ENCODE results near the gene ASTN2. TPM values are rescaled to one million over a fixed set of nuclear protein-coding genes. Genes with fewer than 3 reads are reported as not detected.

The ASTN2 gene
- total RNA-seq, 1 donor from 2014 or later = 2.8 TPM

- Mint-ChIP-seq H3K4me1 (peaks cover 2% of the 10 kb centered on the region), H3K27ac (no peak overlapping the region), H3K4me3 (no peak overlapping the region), H3K36me3 (ENCODE audit: low read depth) (no peaks in the 10 kb centered on the region), H3K9me3 (no peaks in the 10 kb centered on the region), H3K27me3 (no peaks in the 10 kb centered on the region)
- intact Hi-C loops (cut with micrococcal nuclease) = no loop called here
- no peak for DNase-seq
These were observed 864.8 kb downstream of the ASTN2 start for GRCh38 chr9:116549786-116550660.

- peaks cover 2% of the 10 kb centered on the region for H3K4me1 Mint-ChIP-seq
- H3K27ac Mint-ChIP-seq = no peak overlapping the region
- intact Hi-C loops (cut with micrococcal nuclease) = no loop called here
These were observed 865.7 kb downstream of the ASTN2 start for GRCh38 chr9:116549061-116549664.

DNA sequence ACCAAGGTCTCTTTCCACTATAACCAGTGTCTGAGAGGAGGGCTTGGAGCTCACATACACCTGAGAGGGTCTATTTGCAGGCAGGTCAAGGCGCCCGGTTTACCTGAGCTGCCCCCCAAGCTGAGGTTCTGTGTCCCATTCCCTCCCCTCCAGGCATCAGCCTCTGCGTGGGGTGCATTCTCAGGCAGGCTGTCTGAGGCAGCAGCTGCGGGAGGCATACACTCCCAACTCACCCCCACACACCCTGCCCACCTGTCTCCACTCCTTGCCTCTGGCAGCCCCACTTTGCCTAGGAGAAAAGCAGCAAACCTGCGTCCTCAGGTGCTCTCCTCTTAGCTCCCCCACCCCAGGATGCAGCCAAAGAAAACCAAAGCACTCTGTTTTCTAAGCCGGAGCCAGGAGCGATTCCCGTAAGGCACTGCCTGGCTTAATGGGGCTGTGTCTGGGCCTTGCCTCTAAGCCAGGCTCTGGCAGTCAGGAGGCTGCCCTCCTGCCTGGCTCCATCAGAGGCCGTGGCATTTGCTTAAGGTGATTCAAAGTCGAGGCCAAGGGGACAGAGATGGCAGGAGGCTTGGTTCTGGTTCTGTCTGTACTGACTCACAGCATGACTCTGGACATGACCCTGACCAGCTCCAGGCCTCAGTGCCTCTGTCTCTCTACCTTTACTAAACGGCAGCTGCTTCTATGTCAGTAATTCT lies 867.0 kb downstream of the ASTN2 start:
- Mint-ChIP-seq H3K9me3 (no peaks in the 10 kb centered on the region), H3K36me3 (ENCODE audit: low read depth) (no peaks in the 10 kb centered on the region), H3K27me3 (no peaks in the 10 kb centered on the region), H3K27ac (no peak overlapping the region), H3K4me1 (peaks cover 2% of the 10 kb centered on the region), H3K4me3 (no peak overlapping the region)
- intact Hi-C loops (cut with micrococcal nuclease) = no loop called here
- no peak for DNase-seq

More at GRCh38 chr9:116549061-116549664, 865.7 kb downstream of the ASTN2 start:
- Mint-ChIP-seq H3K4me3 (no peak overlapping the region), H3K27me3 (no peaks in the 10 kb centered on the region), H3K9me3 (no peaks in the 10 kb centered on the region), H3K36me3 (ENCODE audit: low read depth) (no peaks in the 10 kb centered on the region)
- no peak for DNase-seq

- H3K4me1 Mint-ChIP-seq = peaks cover 2% of the 10 kb centered on the region
These were observed 867.9 kb downstream of the ASTN2 start for GRCh38 chr9:116546711-116547581.

DNA sequence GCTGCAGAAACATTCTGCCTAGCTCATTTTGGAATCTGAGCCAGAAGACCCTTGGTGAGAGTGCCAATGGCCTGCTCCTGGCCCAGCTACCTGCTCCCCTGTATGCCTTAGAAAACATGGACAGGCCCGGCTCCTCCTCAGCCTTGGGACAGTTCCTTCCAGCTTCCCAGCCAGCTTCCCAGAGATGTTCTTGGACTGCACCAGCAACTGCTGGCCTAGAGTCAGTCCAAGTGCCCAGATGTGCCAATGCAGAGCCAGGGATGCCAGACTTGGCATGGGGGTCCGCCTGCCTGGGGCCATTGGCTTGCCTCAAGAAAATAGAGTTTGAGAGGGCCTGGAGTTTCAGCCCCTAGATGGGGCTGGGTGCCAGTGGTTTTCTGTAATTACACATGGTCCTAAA lies 870.0 kb downstream of the ASTN2 start:
- intact Hi-C loops (cut with micrococcal nuclease) = no loop called here
- peaks cover 2% of the 10 kb centered on the region for H3K4me1 Mint-ChIP-seq
- H3K27me3 Mint-ChIP-seq = no peaks in the 10 kb centered on the region
- H3K36me3 Mint-ChIP-seq (ENCODE audit: low read depth) = no peaks in the 10 kb centered on the region
- no peak overlapping the region for H3K4me3 Mint-ChIP-seq
- no peaks in the 10 kb centered on the region for H3K9me3 Mint-ChIP-seq
- no peak overlapping the region for H3K27ac Mint-ChIP-seq
- no peak for DNase-seq

More at GRCh38 chr9:116546711-116547581, 867.9 kb downstream of the ASTN2 start:
- DNase-seq = no peak
- Mint-ChIP-seq H3K4me3 (no peak overlapping the region), H3K27me3 (no peaks in the 10 kb centered on the region), H3K36me3 (ENCODE audit: low read depth) (no peaks in the 10 kb centered on the region), H3K9me3 (no peaks in the 10 kb centered on the region), H3K27ac (no peak overlapping the region)
- intact Hi-C loops (cut with micrococcal nuclease) = no loop called here

DNA sequence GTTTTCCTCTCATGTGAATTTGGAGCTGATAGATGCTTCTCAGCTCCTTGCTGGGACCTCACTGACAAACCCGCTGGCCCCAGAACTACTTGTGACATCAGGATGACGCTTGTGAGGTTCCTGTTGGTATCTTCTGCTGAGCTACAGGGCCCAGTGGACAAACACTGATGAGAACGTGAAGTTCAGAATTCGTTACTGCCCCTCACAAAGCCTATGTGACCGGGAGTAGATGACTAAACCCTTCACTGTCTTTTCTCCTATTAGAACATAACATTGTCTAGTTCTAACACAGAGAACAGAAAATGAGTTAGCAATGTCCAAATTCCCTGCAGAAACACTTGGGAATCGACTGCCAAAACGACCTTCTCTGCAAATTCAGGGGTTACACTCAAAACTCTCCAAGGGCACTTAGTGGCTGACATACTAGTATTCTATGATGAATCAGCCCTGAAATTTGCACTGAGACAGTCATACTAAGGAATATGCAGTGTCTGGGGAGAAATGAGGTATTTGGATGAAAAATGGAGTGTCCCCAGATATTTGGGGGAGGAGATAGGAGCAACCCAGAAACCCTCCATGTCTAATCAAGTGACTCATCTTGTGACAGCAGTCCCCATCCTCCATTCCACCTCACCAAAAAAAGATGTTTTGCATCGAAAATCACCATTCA lies 871.0 kb downstream of the ASTN2 start:
- peaks cover 4% of the 10 kb centered on the region for H3K9me3 Mint-ChIP-seq
- no peak overlapping the region for H3K27ac Mint-ChIP-seq
- DNase-seq = no peak
- H3K36me3 Mint-ChIP-seq (ENCODE audit: low read depth) = no peaks in the 10 kb centered on the region
- intact Hi-C loops (cut with micrococcal nuclease) = no loop called here
- no peak overlapping the region for H3K4me3 Mint-ChIP-seq
- no peaks in the 10 kb centered on the region for H3K27me3 Mint-ChIP-seq
- peaks cover under 1% of the 10 kb centered on the region for H3K4me1 Mint-ChIP-seq

DNA sequence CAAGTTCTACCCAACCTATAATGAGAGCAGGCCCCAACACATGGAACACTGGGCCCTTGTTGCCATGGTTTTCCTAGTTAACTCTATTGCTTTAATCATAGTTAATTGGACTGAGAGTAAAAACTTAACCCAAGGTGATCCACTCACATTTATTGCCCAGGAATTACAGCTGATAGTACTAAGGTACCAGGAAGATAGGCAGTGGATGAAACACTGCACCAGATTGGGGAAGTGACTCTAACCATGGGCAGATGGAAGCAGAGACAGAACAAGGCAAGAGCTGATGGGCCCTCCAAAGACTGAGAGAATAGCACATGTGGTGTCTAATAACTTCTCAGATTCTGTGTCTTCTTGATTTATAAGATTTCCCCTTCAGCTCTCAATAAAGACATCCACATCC lies 873.5 kb downstream of the ASTN2 start:
- Mint-ChIP-seq H3K36me3 (ENCODE audit: low read depth) (no peaks in the 10 kb centered on the region), H3K4me1 (no peaks in the 10 kb centered on the region), H3K27ac (no peak overlapping the region), H3K9me3 (peaks cover 13% of the 10 kb centered on the region), H3K27me3 (no peaks in the 10 kb centered on the region), H3K4me3 (no peak overlapping the region)
- intact Hi-C loops (cut with micrococcal nuclease) = no loop called here
- no peak for DNase-seq

- Mint-ChIP-seq H3K4me3 (no peak overlapping the region), H3K27ac (no peak overlapping the region), H3K27me3 (no peaks in the 10 kb centered on the region), H3K9me3 (peaks cover 18% of the 10 kb centered on the region), H3K36me3 (ENCODE audit: low read depth) (no peaks in the 10 kb centered on the region), H3K4me1 (no peaks in the 10 kb centered on the region)
- intact Hi-C loops (cut with micrococcal nuclease) = no loop called here
- DNase-seq = no peak
These were observed 875.3 kb downstream of the ASTN2 start for GRCh38 chr9:116539549-116539948.

GRCh38 chr9:116525611-116526010 lies 889.2 kb downstream of the ASTN2 start:
- no peaks in the 10 kb centered on the region for H3K27me3 Mint-ChIP-seq
- DNase-seq = no peak
- no peak overlapping the region for H3K27ac Mint-ChIP-seq
- peaks cover 10% of the 10 kb centered on the region for H3K9me3 Mint-ChIP-seq
- H3K4me3 Mint-ChIP-seq = no peak overlapping the region
- no peaks in the 10 kb centered on the region for H3K4me1 Mint-ChIP-seq
- H3K36me3 Mint-ChIP-seq (ENCODE audit: low read depth) = peaks cover 1% of the 10 kb centered on the region
- intact Hi-C loops (cut with micrococcal nuclease) = no loop called here

- H3K9me3 Mint-ChIP-seq = peaks cover 10% of the 10 kb centered on the region
- no peaks in the 10 kb centered on the region for H3K27me3 Mint-ChIP-seq
- no peak overlapping the region for H3K27ac Mint-ChIP-seq
- no peaks in the 10 kb centered on the region for H3K4me1 Mint-ChIP-seq
- DNase-seq = no peak
- no peak overlapping the region for H3K4me3 Mint-ChIP-seq
- H3K36me3 Mint-ChIP-seq (ENCODE audit: low read depth) = peaks cover 1% of the 10 kb centered on the region
- intact Hi-C loops (cut with micrococcal nuclease) = no loop called here
These were observed 889.9 kb downstream of the ASTN2 start for GRCh38 chr9:116524778-116525470.

DNA sequence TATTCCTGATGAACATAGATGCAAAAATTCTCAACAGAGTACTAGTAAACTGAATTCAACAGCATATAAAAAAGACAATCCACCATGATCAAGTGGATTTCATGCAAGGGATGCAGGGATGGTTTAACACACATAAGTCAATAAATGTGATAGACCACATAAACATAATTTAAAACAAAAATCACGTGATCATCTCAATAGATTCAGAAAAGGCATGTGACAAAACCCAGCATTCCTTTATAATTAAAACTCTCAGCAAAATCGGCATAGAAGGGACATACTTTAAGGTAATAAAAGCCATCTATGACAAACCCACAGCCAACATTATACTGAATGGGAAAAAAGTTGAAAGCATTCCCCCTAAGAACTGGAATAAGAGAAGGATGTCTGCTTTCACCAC lies 894.6 kb downstream of the ASTN2 start:
- Mint-ChIP-seq H3K27ac (no peak overlapping the region), H3K9me3 (peaks cover 10% of the 10 kb centered on the region), H3K27me3 (no peaks in the 10 kb centered on the region), H3K36me3 (ENCODE audit: low read depth) (no peaks in the 10 kb centered on the region), H3K4me3 (no peak overlapping the region), H3K4me1 (no peaks in the 10 kb centered on the region)
- intact Hi-C loops (cut with micrococcal nuclease) = no loop called here
- DNase-seq = no peak

DNA sequence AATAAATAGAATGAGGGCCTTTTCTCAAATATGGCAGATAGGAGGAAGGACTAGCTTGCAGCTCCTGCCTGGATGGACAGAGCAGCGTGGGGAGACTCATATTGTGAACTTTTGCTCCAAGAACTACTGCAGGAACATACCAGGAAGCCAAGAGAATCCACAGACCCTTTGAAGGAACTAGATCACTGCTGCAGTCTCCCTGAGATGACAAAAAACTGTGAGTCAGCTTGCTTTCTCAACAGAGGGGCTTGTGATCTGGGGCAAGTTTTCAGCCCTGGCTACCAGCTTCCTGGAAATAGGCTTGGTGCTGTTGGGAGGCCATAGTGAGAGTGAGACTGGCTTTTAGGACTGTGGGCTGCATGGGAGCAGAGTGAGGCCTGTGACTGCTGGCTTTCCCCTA lies 898.4 kb downstream of the ASTN2 start:
- intact Hi-C loops (cut with micrococcal nuclease) = no loop called here
- Mint-ChIP-seq H3K36me3 (ENCODE audit: low read depth) (no peaks in the 10 kb centered on the region), H3K27me3 (no peaks in the 10 kb centered on the region), H3K4me1 (no peaks in the 10 kb centered on the region), H3K4me3 (no peak overlapping the region), H3K27ac (no peak overlapping the region), H3K9me3 (peaks cover 20% of the 10 kb centered on the region)
- DNase-seq = no peak

GRCh38 chr9:116515541-116515940 lies 899.3 kb downstream of the ASTN2 start:
- no peak for DNase-seq
- H3K27me3 Mint-ChIP-seq = no peaks in the 10 kb centered on the region
- H3K27ac Mint-ChIP-seq = no peak overlapping the region
- intact Hi-C loops (cut with micrococcal nuclease) = no loop called here
- peaks cover 18% of the 10 kb centered on the region for H3K9me3 Mint-ChIP-seq
- no peaks in the 10 kb centered on the region for H3K4me1 Mint-ChIP-seq
- H3K4me3 Mint-ChIP-seq = no peak overlapping the region
- H3K36me3 Mint-ChIP-seq (ENCODE audit: low read depth) = no peaks in the 10 kb centered on the region
